Adipocyte (in vitro differentiated cells): ENCODE data around the gene EPS8.

Experiments
- DNase-seq: peaks from one replicate; pipeline ENCODE4 v3.0.0-alpha.2; 2015; ENCODE audit warnings: low read depth
- H3K27me3 ChIP-seq: replicated peaks from 2 replicates; pipeline ENCODE4 v1.7.0; 2013; ENCODE audit warnings: mild to moderate bottlenecking, low read length, moderate library complexity; ENCODE audit not compliant: control insufficient read depth, insufficient read depth
- H3K36me3 ChIP-seq: 2 replicates; pipeline ENCODE4 v1.7.0; 2013; ENCODE audit warnings: low read length, mild to moderate bottlenecking, moderate library complexity; ENCODE audit not compliant: control insufficient read depth, insufficient read depth, severe bottlenecking
- H3K4me1 ChIP-seq: 2 replicates; pipeline ENCODE4 v1.7.0; 2013; ENCODE audit warnings: mild to moderate bottlenecking, low read length, moderate library complexity; ENCODE audit not compliant: control insufficient read depth, insufficient read depth
- H3K4me3 ChIP-seq: 2 replicates; pipeline ENCODE4 v1.7.0; 2013; ENCODE audit warnings: mild to moderate bottlenecking, low read length, moderate library complexity
- H3K9ac ChIP-seq: 2 replicates; pipeline ENCODE4 v1.7.0; 2013; ENCODE audit warnings: mild to moderate bottlenecking, low read length, moderate library complexity
- H3K9me3 ChIP-seq: 2 replicates; pipeline ENCODE4 v1.7.0; 2013; ENCODE audit warnings: mild to moderate bottlenecking, low read length, moderate library complexity; ENCODE audit not compliant: control insufficient read depth

The EPS8 gene

DNA sequence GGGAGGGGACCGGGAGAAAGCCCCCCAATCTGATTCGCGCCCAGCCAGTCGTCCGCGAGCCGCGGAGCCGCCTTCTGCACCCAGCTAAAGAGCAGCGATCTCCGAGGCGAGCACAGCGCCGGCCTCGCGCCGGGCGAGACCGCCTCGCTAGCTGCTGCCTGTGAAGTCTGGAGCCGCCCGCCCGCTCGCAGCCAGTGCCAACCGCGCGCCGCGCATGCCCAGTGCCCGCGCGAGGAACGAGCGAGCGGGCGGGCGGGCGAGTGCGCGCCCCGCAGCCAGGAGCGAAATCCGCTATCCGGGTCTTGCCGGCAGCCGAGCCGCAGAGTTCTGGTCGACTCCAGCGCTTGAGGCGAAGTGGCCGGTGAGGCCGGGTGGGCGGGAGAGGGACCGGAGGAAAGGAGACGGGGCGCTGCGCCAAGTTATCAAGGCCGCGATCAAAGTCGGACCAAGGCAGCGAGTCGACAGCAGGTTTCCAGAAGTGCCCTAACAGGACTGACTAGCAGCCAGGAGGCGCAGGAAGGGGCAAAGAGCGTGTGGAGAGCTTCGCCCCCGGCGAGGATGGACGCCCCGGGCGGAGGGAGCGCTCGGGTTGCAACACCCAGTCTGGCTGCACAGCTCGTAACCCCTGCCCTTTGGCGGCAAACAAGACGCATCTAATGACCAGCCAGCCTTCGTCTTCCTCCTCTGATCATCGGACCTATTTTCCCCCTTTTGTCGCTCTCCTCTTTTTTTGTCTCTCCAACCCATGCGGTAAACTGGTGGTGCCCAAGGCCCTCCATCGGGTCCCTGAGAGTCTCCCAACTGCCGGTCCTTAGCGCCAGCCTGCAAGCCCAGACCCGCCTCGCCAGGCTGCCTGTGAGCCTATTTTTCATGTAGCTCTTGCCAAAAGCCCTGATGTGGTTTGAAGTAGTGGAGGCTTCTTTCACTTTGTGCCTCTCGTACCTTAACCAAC lies at the start of gene EPS8:
Gene EPS8 (minus strand): TSS at position 169 of the 952 bp plus-strand sequence. CDS start 106,437 bp downstream, outside the sequence.
- no peaks in the 10 kb centered on the region for H3K27me3 ChIP-seq
- peaks cover 8% of the 10 kb centered on the region for H3K9me3 ChIP-seq
- H3K36me3 ChIP-seq: peaks cover 9% of the 10 kb centered on the region
- peak within 1 kb of the TSS; percentile 93 for H3K4me3 ChIP-seq
- peaks cover 15% of the 10 kb centered on the region for H3K4me1 ChIP-seq
- DNase-seq: peak; percentile 96
- H3K9ac ChIP-seq: peak within 1 kb of the TSS; percentile 95

DNA sequence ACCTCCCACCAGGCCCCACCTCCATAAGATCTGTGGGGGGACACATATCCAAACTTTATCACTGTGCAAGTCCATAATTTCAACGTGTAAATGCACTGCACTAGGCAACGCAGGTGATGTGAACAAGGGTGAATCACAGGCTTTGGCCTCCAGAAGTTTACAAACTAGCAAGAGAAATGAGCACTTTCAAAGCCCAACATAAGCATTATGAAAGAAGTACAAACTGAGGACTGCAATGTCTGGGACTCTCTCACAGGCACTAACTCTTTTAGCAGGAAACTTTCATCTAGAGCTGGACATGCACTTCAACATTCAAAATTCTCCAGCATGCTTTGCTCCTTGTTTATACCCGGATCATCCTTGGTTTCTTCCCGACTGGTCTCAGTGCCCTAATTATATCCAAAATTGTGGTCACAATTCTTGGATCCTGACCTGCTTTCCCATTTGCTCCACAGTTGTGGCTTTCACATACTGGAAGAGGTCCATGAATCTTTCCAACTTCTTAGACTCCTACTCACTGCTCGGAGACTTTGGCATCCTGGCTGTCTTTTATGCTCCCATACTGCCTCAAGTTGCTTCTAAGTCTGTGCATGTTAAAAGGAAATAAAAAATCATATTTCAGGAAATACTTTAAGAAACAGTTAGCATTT lies 48.1 kb upstream of the EPS8 start:
- Histone ChIP-seq H3K9ac (peak overlapping the region; percentile 33), H3K9me3 (no peaks in the 10 kb centered on the region), H3K4me1 (peaks cover 26% of the 10 kb centered on the region), H3K36me3 (no peaks in the 10 kb centered on the region), H3K4me3 (peak overlapping the region; percentile 46), H3K27me3 (no peaks in the 10 kb centered on the region)
- peak; percentile 17 for DNase-seq

DNA sequence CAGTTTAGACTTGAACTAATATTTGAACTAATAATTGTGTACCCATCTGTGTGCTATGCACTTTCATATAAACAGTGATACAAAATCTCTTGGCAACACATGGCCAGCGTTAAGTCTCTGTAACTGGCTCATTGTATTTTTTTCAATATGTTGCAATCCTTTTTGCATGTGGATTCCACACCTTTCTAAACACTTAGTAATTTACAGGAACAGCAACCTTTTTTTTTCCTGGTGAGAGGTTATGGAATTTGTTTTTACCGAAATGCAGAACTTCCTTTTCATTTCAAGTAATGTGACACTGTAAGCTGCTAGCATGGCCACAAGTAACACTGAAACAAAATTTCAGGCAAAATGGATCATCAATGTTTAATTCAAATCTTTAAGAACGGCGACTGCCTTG lies 45.4 kb upstream of the EPS8 start:
- Histone ChIP-seq H3K4me3 (no peak overlapping the region), H3K36me3 (no peaks in the 10 kb centered on the region), H3K9me3 (no peaks in the 10 kb centered on the region), H3K4me1 (peaks cover 36% of the 10 kb centered on the region), H3K9ac (no peak overlapping the region), H3K27me3 (no peaks in the 10 kb centered on the region)
- DNase-seq: no peak

DNA sequence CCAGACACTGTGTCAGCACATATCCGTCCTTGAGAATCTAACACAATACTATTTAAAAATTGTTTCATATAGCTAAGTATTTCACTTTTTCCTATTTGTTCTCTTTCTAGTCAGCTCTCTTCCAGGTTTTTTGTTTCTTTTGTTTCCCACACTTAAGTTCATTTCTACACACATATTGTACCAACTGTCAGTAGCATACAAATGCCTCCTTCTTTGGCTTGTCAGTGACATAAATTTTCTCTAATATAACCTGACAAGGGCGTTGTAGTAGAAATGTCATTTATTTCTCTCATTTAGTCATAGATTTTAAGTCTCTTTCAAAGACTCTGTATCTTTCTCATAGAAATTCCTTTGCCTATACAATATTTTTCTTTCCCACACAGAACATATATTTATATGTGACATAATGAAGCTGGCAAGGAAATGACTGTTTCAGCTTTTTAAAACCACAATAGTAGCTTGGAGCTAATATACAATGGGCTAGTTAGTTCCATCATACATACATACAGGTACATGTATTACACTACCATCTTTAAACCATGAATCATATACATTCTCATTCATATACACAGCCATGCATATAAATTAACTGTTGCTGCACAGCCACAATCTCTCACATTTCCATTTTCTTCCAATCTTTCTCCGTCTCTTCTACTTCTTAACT lies 42.3 kb upstream of the EPS8 start:
- H3K36me3 ChIP-seq: no peaks in the 10 kb centered on the region
- H3K4me1 ChIP-seq: peaks cover 21% of the 10 kb centered on the region
- H3K9me3 ChIP-seq: no peaks in the 10 kb centered on the region
- H3K27me3 ChIP-seq: no peaks in the 10 kb centered on the region
- DNase-seq: no peak
- H3K4me3 ChIP-seq: no peak overlapping the region
- H3K9ac ChIP-seq: no peak overlapping the region

DNA sequence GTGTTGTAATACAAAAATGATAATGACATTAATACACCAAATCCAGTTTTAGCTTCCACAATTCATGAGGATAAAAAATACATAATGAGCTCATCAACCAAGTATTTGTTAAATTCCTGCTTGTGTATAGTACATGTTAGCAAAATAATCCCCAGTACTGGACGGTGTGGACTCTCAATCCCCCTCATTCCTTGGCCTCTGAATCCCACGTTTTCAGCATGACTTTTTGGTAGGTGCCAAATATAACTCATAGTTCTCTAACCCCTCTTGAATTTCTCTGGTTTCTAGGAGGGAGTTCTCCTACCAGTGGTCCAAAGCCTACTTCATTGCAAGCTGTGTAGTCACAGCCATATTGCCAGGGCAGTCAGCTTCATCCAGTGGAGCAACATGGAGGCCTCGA lies 41.4 kb upstream of the EPS8 start:
- Histone ChIP-seq H3K9ac (peak overlapping the region; percentile 57), H3K27me3 (no peaks in the 10 kb centered on the region), H3K4me3 (peak overlapping the region; percentile 60), H3K36me3 (no peaks in the 10 kb centered on the region), H3K9me3 (no peaks in the 10 kb centered on the region), H3K4me1 (peaks cover 21% of the 10 kb centered on the region)
- DNase-seq: peak; percentile 45

DNA sequence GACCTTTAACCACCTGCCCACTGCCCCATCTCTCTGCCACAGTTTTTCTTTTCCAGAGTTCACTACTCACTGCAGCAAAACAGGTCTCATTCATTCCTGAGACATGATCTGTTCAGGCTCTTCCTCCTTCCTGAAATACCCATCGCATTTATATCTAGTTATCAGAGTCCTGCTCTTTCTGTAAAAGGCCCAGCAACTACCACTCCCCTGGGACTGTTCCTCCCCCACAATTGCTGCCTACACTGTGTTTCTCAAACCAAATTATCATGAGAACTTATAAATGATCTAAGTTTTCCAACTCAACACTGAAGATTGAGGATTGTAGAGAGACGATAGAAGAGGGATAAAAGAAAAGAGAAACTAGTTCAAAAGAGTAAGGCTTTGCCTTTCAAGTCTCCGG lies 40.8 kb upstream of the EPS8 start:
- H3K36me3 ChIP-seq: no peaks in the 10 kb centered on the region

DNA sequence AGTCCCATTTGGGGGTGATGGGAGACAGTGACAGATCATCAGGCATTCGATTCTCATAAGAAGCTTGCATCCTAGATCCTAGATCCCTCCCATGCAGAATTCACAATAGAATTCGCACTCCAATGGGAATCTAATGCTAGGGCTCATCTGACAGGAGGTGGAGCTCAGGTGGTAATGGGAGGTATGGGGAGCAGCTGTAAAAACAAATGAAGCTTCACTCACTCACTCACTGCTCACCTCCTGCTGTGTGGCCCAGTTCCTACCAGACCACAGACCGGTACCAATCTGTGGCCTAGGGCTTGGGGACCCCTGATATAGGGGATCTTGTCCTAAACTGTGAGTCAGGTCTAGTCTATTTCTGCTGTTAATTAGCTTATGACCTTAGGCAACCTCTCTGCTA lies 40.1 kb upstream of the EPS8 start:
- H3K9ac ChIP-seq: no peak overlapping the region
- no peak for DNase-seq
- H3K36me3 ChIP-seq: no peaks in the 10 kb centered on the region
- peaks cover 21% of the 10 kb centered on the region for H3K4me1 ChIP-seq
- H3K4me3 ChIP-seq: no peak overlapping the region
- H3K27me3 ChIP-seq: no peaks in the 10 kb centered on the region
- no peaks in the 10 kb centered on the region for H3K9me3 ChIP-seq

More for the DNA sequence above, 40.8 kb upstream of the EPS8 start:
- Histone ChIP-seq H3K9ac (peak overlapping the region; percentile 57), H3K27me3 (no peaks in the 10 kb centered on the region), H3K4me3 (peak overlapping the region; percentile 60), H3K4me1 (peaks cover 21% of the 10 kb centered on the region), H3K9me3 (no peaks in the 10 kb centered on the region)
- peak; percentile 25 for DNase-seq

DNA sequence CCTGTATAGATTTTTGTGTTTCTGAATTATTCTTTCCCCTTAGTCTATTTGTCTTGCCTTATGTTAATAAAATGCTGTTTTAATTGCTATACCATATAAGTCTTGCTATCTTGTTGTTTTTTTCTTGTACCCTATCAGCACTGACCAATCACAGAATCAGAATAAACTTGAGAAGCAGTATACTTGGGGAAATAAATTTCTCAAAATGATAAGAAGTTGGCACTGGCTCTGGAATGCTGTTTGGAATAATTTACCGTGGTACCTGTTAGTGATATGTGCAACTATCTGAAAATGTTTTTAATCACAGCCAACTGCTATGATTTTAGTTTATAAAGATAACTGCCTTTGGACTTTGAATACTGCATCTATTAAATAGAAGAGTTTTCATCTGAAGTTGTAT lies 37.9 kb upstream of the EPS8 start:
- Histone ChIP-seq H3K9me3 (no peaks in the 10 kb centered on the region), H3K9ac (no peak overlapping the region), H3K27me3 (no peaks in the 10 kb centered on the region), H3K4me1 (peaks cover 33% of the 10 kb centered on the region), H3K4me3 (no peak overlapping the region), H3K36me3 (no peaks in the 10 kb centered on the region)
- DNase-seq: no peak

DNA sequence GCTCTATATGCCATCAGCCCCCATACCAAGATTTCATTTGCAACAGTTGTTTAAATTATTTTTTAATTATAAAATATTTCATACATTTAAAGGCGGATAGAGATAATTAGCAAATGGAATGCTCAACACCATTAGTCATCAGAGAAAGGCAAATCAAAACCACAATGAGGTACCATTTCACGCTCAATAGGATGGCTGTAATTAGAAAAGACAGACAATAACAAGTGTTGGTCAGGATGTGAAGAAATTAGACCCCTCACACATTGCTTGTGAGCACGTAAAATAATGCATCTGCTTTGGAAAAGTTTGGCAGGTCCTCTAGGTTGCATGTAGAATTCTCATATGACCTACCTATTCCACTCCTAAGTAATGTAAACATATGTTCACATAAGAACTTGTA lies 35.3 kb upstream of the EPS8 start:
- Histone ChIP-seq H3K4me3 (no peak overlapping the region), H3K27me3 (no peaks in the 10 kb centered on the region), H3K36me3 (no peaks in the 10 kb centered on the region), H3K4me1 (peaks cover 14% of the 10 kb centered on the region), H3K9ac (no peak overlapping the region), H3K9me3 (no peaks in the 10 kb centered on the region)
- DNase-seq: no peak

DNA sequence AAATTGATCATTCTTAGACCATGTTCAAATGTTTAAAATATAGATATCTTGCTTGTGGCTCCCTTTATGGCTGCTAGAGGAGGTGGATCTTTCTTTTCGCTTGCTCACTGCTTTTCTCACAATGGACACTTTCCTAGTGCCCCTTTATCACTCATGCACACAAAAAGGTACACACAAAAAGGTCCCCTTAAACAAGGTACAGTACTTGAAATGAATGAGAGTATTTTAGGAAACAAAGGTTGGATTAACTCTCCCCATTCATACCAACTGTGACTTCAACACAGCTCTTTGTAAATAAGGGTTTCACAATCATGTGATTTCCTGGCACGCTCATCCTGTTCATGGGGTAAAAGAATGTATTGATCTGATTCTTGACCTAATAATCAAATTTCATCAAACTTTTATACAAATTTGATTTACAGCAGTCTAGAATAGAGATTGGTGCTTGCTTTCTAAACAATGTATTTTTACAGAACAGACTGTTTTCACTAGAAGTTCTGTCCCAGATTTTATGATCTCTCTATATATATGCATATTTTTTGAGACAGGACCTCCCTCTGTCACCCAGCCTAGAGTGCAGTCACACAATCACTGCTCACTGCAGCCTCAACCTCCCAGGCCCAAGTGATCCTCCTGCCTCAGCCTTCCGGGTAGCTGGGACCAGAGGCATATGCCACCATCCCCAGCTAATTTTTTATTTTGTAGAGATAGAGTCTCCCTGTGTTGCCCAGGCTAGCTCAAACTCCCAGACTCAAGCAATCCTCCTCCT lies 34.4 kb upstream of the EPS8 start:
- Histone ChIP-seq H3K4me3 (no peak overlapping the region), H3K27me3 (no peaks in the 10 kb centered on the region), H3K4me1 (peaks cover 11% of the 10 kb centered on the region), H3K9ac (no peak overlapping the region), H3K36me3 (no peaks in the 10 kb centered on the region), H3K9me3 (no peaks in the 10 kb centered on the region)
- no peak for DNase-seq
